Smooth muscle cell (in vitro differentiated cells): Measurements from ENCODE around the gene GLOD5. TPM values are rescaled to one million over a fixed set of nuclear protein-coding genes. Genes with fewer than 3 reads are reported as not detected.
A peak's percentile ranks its signal among the peaks of the same experiment; 100 is the strongest.

ENCODE experiments used
- DNase-seq: peaks from one replicate; lab custom pipeline; 2025; ENCODE audit not compliant: unreplicated experiment; lab: John Stamatoyannopoulos, UW
- H2AFZ ChIP-seq: fragments of 200-600 bp; sonication (generic); 2 replicates; pipeline ENCODE4 v1.6.0; 2016; ENCODE audit warnings: antibody characterized with exemption, low read depth, mild to moderate bottlenecking
- H3F3A ChIP-seq: fragments of 200-600 bp; sonication (generic); 2 replicates; pipeline ENCODE4 v1.6.0; 2017; ENCODE audit warnings: antibody characterized with exemption, low read depth
- H3K27ac ChIP-seq: fragments of 200-600 bp; sonication (generic); 2 replicates; pipeline ENCODE4 v1.5.1; 2016; ENCODE audit warnings: low read depth, mild to moderate bottlenecking
- H3K27me3 ChIP-seq: fragments of 200-600 bp; sonication (generic); 2 replicates; pipeline ENCODE4 v1.6.1; 2016; ENCODE audit warnings: low read depth, mild to moderate bottlenecking
- H3K36me3 ChIP-seq: fragments of 200-600 bp; sonication (generic); 2 replicates; pipeline ENCODE4 v1.5.1; 2016; ENCODE audit warnings: low read depth
- H3K4me1 ChIP-seq: fragments of 200-600 bp; sonication (generic); 2 replicates; pipeline ENCODE4 v1.5.1; 2016; ENCODE audit warnings: low read depth
- H3K4me2 ChIP-seq: fragments of 200-600 bp; sonication (generic); 2 replicates; pipeline ENCODE4 v1.6.0; 2016; ENCODE audit warnings: mild to moderate bottlenecking
- H3K4me3 ChIP-seq: fragments of 200-600 bp; sonication (generic); 2 replicates; pipeline ENCODE4 v1.5.1; 2016; ENCODE audit warnings: mild to moderate bottlenecking
- H3K79me2 ChIP-seq: fragments of 200-600 bp; sonication (generic); 2 replicates; pipeline ENCODE4 v1.6.0; 2016; ENCODE audit warnings: low read depth, mild to moderate bottlenecking
- H3K9ac ChIP-seq: fragments of 200-600 bp; sonication (generic); 2 replicates; pipeline ENCODE4 v1.6.0; 2016; ENCODE audit warnings: low read depth
- H3K9me3 ChIP-seq: fragments of 200-600 bp; sonication (generic); replicated peaks from 2 replicates; pipeline ENCODE4 v1.5.1; 2016; ENCODE audit warnings: low read depth
- H4K20me1 ChIP-seq: fragments of 200-600 bp; sonication (generic); 2 replicates; pipeline ENCODE4 v1.6.0; 2016; ENCODE audit warnings: low read depth
- CTCF ChIP-seq: fragments of 200-600 bp; sonication (generic); IDR thresholded peaks from 2 replicates; pipeline ENCODE4 v1.5.1; 2017; ENCODE audit warnings: borderline replicate concordance, mild to moderate bottlenecking, antibody characterized with exemption; ENCODE audit not compliant: insufficient read depth, poor library complexity, severe bottlenecking
- WGBS: methylation state at CpG from one replicate; pipeline ENCODE4 v1.1.7; 2016; ENCODE audit warnings: low lambda C conversion rate; 5-methylcytosine and 5-hydroxymethylcytosine counted together
- polyA plus RNA-seq: library from polyadenylated mRNA; unstranded; fragments of >200 nt; fragmentation: Nextera tagmentation; extraction: Ambion mirVana; gene quantifications from 2 replicates; pipeline ENCODE4 v1.2.1, GENCODE V29; 2016
- total RNA-seq: library from RNA; depleted of rRNA; stranded (reverse); fragments of >200 nt; gene quantifications from 2 replicates; pipeline ENCODE4 v1.2.3, GENCODE V29; 2014

Gene GLOD5
- total and polyA plus RNA-seq, 2 experiments from 2014 or later = not detected

- DNase-seq = no peak
- Histone ChIP-seq H3K4me1 (no peaks in the 10 kb centered on the region), H3K27me3 (no peaks in the 10 kb centered on the region), H4K20me1 (no peaks in the 10 kb centered on the region), H3F3A (no peaks in the 10 kb centered on the region), H3K36me3 (no peaks in the 10 kb centered on the region), H3K4me3 (peak overlapping the region; percentile 62), H3K79me2 (no peaks in the 10 kb centered on the region), H3K27ac (no peak overlapping the region), H3K4me2 (peak overlapping the region; percentile 80), H3K9me3 (no peaks in the 10 kb centered on the region), H2AFZ (peak overlapping the region; percentile 84), H3K9ac (no peak overlapping the region)
- 90% methylated on average over 1 of the region's 1 CpG for WGBS
- no peak for TF ChIP-seq CTCF
Observed at GRCh38 chrX:48736303-48736702, 25.2 kb upstream of the GLOD5 start.

- Histone ChIP-seq H4K20me1 (no peaks in the 10 kb centered on the region), H3K27ac (no peak overlapping the region), H3K4me1 (no peaks in the 10 kb centered on the region), H2AFZ (peak overlapping the region; percentile 84), H3K27me3 (no peaks in the 10 kb centered on the region), H3F3A (no peaks in the 10 kb centered on the region), H3K79me2 (no peaks in the 10 kb centered on the region), H3K4me2 (peak overlapping the region; percentile 80), H3K36me3 (no peaks in the 10 kb centered on the region), H3K9me3 (no peaks in the 10 kb centered on the region), H3K9ac (no peak overlapping the region), H3K4me3 (peak overlapping the region; percentile 62)
- 45% methylated on average over 10 of the region's 10 CpGs for whole genome bisulfite sequencing
- no peak for TF ChIP-seq CTCF
- no peak for DNase-seq
Observed at GRCh38 chrX:48736878-48737212, 24.7 kb upstream of the GLOD5 start.

- Histone ChIP-seq H3K27me3 (no peaks in the 10 kb centered on the region), H3K79me2 (no peaks in the 10 kb centered on the region), H3K4me3 (peak overlapping the region; percentile 62), H4K20me1 (no peaks in the 10 kb centered on the region), H3K36me3 (no peaks in the 10 kb centered on the region), H3K4me2 (peak overlapping the region; percentile 82), H3K9ac (peak overlapping the region; percentile 72), H3F3A (no peaks in the 10 kb centered on the region), H3K4me1 (no peaks in the 10 kb centered on the region), H3K27ac (peak overlapping the region; percentile 77), H2AFZ (peak overlapping the region; percentile 48), H3K9me3 (no peaks in the 10 kb centered on the region)
- no peak for TF ChIP-seq CTCF
- 41% methylated on average over 48 of the region's 48 CpGs for WGBS
- peak; percentile 19 for DNase-seq
Observed at GRCh38 chrX:48737213-48737938, 24.2 kb upstream of the GLOD5 start.

- Histone ChIP-seq H3K4me2 (peak overlapping the region; percentile 82), H2AFZ (peak overlapping the region; percentile 48), H3F3A (no peaks in the 10 kb centered on the region), H3K9me3 (no peaks in the 10 kb centered on the region), H3K79me2 (no peaks in the 10 kb centered on the region), H3K27ac (peak overlapping the region; percentile 77), H3K4me3 (peak overlapping the region; percentile 62), H3K36me3 (no peaks in the 10 kb centered on the region), H4K20me1 (no peaks in the 10 kb centered on the region), H3K9ac (no peak overlapping the region), H3K27me3 (no peaks in the 10 kb centered on the region), H3K4me1 (no peaks in the 10 kb centered on the region)
- 64% methylated on average over 7 of the region's 7 CpGs for whole genome bisulfite sequencing
- no peak for TF ChIP-seq CTCF
- no peak for DNase-seq
Observed at GRCh38 chrX:48737940-48738339, 23.6 kb upstream of the GLOD5 start.
